Measurements from ENCODE around the gene WNT9B.
"Not testable (repeated sequence)": the region's sequence is repeated elsewhere in the genome, so short reads cannot be mapped to it uniquely, and the experiment has no call there.

The WNT9B gene

GRCh38 chr17:46822388-46822921 is 28.9 kb upstream of the WNT9B start:
- no peak for DNase-seq

DNA sequence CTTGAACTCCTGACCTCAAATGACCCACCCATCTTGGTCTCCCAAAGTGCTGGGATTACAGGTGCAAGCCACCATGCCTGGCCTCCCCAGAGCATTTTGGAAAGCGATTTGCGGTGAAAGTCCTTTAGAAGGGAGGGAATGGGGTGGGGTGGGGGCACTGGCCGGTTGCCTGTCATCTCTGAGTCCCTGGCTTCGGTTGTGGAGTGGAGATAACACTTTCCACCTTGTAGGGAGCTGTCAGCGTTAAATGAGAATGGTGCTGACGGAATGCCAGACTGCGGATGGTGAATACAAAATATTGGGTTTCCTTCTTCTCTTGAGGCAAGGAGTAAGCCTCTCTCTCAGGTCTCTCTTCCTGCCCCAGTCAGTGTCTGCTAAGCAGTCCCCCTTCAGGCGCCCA is 27.7 kb upstream of the WNT9B start:
- DNase-seq, result no peak

DNA sequence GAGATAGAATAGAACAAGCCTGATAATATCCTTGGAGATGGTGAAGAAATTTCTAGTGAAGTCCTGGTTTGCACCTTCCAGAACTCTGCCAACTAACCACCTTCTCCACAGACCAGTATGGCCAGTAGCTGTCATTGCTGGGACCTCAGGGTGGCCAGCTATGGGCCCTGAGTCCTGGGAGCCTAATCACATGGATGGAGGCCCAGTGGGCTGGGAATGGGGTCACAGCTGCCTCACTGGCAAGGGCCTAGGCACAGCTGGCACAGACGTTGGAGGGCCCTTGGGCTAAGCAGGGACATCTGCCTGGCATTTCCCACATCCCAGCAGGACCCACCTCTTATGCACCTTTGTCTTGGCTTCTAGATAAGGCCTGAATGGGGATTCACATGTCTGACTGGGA is 25.3 kb upstream of the WNT9B start:
- DNase-seq, result no peak

DNA sequence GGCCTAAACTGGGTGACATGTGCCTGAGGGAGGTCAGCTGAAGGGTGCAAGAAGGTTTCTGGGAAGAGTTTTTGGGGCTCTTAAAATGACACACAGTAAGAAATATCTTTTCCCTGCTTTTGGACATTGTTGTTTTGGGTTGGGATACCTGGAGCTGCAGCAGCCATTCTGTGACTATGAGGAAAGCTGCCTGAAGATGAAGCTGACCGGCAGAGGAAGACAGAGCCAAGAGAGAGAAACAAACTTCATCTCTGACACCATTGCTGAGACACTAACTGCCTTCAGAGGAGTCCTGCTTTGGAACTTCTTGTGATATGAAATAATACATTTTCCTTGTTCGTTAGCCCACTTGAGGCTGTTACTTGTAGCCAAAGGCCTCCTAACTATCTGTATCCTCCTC is 24.1 kb upstream of the WNT9B start:
- DNase-seq, result no peak

DNA sequence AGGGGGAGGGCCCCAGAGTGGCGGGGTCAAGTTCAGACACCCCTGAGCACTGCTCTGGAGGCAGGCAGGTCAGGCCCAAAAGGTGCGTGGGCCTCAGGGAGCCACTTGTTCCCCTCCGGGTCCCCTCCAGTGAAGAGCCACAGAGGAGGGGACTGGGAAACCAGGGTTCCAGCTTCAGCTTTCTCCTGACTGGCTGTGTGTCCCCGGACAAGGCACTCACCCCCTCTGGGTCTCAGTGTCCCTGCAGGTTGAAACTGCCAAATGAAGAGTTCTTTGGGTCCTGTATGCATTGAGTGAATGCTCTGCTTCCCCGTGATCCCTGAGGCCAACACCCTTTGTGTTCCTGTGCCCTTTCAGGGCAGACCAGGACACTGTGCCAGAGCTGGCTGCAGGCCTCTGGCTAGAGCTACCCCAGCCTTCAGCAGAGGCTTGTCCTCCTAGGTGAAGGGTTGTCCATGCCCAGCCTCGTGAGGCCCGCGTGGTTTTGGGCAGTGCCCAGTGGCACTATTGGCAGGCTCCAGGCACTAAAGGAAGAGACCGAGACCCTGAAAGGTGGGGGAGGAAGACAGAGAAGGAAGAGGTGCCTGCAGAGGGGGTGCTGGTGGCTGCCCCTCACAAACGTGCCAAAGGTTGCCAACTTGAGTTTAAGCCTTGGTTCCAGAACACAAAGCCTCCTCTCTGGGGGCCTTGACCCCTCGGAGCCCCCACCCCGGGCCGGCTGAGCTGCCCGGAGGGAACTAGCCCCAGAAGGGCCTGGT is 19.6 kb upstream of the WNT9B start:
- no peak for DNase-seq

DNA sequence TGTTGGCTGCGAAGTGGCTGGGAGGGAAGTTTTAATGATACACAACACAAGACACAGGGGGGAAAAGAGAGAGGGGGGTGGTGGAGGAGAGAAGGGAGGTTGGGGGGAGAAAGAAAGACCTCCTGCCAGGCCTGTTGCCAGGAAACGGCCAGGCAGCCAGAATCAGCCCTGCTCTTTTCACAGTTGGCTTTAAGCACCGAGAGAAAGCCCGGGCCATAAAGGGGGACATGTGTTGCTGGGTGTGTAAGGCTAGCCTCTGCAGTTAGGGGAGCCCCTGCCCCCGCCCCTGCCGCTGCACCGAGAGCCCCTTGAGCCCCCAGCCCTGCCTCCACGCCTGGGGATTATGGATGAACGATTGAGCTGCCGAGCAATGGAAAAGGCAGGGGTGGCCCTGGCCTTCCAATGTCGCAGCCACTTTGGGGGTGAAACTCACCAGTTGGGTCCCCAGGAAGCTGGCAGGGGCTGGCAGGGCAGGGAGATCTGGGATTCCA is 19.0 kb upstream of the WNT9B start:
- no peak for DNase-seq

DNA sequence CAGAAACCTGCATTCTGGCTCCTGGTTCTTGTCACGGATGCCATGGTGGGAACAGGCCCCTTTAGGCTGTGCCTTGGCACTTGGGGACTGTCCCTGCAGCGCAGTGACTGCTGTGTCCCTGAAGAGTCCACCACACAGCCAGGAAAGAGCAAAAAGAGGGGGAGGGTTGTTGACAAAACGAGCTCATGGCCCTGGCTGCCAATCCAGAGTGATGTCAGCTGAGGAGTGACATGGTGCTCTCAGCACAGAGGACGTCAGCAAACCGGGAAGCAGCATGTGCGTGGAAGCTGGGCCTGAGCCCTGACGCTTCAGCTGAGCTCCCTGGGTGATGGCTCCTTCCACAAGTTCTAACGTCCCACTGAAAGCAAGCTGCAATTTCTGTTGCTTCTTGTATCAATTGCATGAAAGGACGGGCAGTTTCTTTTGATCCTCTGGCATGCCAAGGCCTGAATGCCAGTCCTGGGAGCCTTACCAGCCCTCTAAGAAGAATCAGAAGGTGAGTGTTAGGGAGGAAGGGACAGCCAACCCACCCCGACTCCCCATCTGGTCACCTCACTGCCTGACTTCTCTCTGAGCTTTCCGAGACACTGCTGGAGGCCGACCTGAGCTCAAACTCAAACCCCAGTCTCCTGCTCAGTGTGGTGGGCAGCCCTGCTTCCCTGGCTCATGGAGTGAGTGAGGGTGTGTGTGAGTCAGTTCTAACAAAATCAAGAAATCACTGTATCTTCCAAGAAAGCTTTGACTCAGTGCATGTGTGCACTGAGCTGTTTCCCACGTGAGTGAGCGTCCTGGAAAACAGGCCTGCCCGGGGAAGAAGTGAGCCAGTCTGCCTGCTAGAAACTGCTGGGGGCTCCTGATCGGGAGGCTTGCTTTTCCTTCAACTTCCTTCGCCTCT is 18.2 kb upstream of the WNT9B start:
- DNase-seq, result no peak

GRCh38 chr17:46833840-46834208 is 17.6 kb upstream of the WNT9B start:
- no peak for DNase-seq

- DNase-seq, result no peak
These were observed 16.5 kb upstream of the WNT9B start for GRCh38 chr17:46834846-46835245.

DNA sequence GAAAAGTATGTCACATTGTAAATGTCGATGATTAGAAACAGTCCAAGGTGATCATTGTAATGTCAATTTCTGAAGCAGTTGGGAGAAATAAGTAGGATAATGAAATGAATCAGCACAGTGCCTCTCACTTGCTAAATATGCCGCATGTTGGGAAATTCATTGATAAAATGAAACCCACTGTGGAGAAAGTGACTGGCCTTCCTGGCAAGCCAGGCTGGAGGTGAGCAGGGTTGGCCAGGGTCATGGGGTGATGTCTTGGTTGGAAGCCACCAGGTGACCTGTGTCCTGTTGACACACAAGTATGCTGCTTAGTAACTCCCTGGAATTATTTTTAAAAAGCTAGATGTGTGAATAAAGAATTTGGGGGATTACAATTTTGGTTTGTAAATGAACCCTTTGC is 14.9 kb upstream of the WNT9B start:
- DNase-seq, result no peak

DNA sequence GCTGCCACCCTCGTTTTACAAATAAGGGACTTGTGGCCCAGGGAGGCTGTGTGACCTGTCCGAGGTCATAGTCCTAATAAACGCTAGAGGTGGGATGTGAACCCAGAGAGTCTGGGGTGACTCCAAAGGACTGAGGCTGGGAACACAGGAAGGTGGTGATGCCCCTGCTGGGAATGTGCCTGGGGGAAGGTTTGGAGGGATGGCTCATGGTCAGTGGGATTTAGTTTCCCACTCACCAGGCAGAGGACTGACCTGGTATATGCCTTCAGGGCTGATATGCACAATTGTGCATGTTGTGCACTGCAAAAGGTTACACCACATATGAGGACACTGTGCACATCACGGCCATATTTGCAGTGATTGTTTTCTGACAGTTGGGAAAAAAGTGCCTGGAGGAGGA is 13.9 kb upstream of the WNT9B start:
- DNase-seq, result no peak

DNA sequence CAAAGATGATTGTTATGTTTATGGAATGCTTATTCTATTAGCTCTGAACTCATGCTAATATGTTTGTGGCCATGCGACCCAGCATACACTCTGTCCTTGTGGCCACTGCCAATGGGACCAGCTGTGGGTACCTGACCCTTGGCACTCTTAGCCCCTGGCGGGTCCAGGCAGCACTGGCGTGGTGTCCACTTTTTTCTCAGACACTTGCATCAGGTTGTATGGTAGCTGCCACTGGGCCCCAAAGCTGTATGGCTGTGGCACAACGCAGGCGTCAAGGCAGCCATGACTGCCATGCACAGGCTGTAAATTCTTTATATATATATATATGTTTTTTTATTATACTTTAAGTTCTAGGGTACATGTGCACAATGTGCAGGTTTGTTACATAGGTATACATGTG is 12.2 kb upstream of the WNT9B start:
- DNase-seq, result no peak

DNA sequence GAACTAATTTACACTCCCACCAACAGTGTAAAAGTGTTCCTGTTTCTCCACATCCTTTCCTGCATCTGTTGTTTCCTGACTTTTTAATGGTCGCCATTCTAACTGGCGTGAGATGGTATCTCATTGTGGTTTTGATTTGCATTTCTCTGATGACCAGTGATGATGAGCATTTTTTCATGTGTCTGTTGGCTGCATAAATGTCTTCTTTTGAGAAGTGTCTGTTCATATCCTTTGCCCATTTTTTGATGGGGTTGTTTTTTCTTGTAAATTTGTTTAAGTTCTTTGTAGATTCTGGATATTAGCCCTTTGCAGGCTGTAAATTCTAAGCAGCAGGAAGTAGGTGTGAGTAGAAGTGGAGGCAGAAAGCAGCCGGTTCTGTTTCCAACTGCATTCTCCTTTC is 10.8 kb upstream of the WNT9B start:
- not testable (repeated sequence) for DNase-seq

DNA sequence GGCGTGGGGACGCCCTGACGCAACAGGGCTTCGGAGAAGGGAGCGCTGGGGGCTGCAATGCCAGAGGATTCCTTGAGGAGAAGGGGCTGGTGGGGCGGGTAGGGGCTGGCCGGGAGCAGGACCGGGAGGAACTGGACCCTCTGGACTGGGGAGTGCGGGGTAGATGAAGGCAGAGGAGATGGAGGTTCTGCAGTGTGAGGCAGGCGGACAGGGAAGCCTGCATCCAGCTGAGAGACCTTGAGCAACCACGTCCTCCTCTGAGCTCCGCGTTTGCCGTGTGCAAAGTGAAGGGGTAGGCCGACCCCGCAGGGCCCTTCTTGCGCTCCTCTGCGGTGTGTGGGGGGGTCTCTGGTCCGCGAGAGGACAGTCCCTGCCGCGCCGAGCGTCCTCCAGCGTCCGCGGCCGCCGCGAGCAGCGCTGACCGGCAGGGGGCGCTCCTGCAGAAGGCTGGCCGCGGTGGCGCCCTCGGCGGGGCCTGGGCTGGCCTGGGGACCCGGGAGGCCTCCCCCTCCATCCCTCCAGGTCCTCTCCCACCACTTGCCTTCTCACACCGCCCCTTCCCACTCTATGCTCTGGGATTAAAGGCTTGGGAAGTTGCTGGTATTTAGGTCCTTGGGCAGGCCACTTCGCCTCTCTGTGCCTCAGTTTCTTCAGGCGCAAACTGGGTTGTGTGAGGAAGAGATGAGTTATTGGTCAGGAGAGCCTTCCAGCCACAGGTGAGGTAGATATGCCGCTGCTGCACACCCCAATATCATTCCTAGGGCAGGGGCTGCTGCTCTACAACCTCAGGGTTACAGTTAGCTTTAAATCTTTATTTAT is 9.6 kb upstream of the WNT9B start:
- no peak for DNase-seq

GRCh38 chr17:46842835-46843234 is 8.5 kb upstream of the WNT9B start:
- no peak for DNase-seq

DNA sequence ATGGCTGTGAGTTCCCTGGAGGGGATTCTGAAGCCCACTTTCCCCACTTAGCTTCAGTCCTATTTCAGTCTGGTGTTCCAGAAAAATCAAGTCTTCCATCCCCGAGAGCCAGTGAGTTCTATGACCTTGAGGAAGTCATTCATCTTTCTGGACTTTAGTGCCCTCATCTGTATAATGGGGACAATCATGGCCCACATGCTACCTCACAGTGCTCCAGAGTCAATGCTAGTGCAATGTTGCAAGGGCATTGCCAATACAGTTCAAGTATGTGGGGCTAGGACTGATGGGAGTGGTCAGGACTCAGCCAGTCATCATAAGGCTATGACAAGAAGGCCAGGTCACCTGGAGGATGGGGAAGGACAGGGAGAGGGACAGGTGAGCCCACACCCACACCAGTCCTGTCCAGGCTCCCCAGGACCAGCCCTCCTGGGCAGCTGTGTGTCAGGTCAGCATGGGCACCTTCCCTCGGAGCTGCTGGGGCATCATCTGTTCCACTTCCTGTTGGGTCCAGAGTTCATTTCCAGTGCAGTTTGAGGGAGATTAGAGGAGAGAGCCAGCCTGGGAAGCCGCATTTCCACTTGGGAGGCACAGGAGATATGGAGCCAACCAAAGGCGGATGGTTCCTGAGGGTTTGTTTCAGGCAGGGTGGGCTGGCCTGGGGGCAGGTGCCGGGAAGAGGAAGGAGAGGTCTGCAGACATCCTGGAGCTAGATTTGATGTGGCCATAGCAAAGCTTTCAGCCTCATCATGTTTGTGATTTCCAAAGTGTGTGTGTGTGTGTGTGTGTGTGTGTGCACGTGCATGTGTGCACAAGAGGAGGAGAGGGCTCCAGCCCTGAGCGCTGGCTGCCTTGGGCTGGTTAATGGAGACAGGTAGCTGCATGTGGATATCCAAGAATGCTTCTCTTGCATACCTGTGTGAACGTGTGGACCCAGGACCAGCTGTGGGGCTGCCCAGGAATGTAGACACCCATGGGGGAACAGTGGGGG is 3.9 kb upstream of the WNT9B start:
- no peak for DNase-seq

GRCh38 chr17:46848534-46848933 is 2.8 kb upstream of the WNT9B start:
- DNase-seq, result no peak

GRCh38 chr17:46850688-46851028 is 725 bp upstream of the WNT9B start:
- no peak for DNase-seq

DNA sequence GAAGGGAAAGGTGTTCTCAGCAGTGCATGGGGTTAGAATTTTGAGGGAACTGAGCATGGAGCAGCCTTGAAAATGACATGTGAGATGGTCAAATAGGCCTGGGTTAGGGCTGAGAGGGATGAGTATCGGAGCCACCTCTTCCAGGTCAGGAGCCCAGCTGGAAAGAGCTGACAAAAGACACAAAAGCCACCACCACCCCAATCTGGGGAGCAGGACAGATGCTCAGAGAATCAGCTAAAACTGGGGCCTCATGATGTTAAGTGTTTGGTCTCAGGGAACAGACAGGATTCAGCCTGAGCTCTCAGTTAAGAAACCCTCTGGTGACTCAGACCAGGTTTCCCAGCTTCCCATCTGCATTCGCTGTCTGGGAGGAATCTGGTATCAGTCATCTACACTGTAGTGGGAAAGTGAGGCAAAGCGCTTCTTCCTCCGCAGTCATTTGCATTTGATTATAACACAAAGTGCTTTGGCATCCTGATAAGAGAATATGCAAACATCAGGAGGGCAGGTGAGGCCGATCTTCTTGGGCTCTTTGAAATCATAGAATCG is 2.6 kb downstream of the WNT9B start:
- no peak for DNase-seq

DNA sequence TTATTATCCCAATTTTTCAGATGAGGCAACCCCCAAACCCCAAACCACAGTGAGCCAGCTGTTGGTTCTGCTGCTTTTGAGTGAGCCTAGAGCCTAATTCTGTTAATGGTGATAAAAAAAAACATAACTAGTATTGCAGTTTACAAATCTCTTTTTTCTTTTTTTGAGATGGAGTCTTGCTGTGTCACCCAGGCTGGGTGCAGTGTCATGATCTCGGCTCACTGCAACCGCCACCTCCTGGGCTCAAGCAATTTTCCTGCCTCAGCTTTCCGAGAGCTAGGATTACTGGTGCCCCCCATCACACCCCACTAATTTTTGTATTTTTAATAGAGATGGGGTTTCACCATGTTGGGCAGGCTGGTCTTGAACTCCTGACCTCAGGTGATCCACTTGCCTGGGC is 3.1 kb downstream of the WNT9B start:
- no peak for DNase-seq

GRCh38 chr17:46854948-46855347 is 3.6 kb downstream of the WNT9B start:
- no peak for DNase-seq

DNA sequence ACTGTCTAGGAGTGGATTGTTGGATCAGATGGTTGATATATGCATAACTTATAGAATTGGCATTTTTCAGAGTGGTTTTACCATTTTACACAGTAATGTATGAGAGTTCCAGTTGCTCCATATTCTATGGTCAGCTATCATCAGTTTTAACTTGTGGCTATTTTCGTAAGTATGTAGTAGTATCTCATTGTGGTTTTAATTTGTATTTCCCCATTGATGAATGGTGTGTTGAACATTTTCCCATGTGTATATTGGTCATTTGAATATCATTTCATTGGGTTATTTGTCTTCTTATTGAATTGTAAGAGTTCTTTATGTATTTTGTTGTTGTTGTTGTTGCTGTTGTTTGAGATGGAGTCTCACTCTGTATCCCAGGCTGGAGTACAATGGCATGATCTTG is 6.2 kb downstream of the WNT9B start:
- no peak for DNase-seq

Measured in effector CD4-positive, alpha-beta T cell (primary cell).